Measurements from ENCODE around the gene CRYBB3.

- TF ChIP-seq, protein P1, sequence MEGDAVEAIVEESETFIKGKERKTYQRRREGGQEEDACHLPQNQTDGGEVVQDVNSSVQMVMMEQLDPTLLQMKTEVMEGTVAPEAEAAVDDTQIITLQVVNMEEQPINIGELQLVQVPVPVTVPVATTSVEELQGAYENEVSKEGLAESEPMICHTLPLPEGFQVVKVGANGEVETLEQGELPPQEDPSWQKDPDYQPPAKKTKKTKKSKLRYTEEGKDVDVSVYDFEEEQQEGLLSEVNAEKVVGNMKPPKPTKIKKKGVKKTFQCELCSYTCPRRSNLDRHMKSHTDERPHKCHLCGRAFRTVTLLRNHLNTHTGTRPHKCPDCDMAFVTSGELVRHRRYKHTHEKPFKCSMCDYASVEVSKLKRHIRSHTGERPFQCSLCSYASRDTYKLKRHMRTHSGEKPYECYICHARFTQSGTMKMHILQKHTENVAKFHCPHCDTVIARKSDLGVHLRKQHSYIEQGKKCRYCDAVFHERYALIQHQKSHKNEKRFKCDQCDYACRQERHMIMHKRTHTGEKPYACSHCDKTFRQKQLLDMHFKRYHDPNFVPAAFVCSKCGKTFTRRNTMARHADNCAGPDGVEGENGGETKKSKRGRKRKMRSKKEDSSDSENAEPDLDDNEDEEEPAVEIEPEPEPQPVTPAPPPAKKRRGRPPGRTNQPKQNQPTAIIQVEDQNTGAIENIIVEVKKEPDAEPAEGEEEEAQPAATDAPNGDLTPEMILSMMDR (IDR thresholded peaks at IDR 0.05), result no peak
- no peak for TF ChIP-seq POLR2A (IDR thresholded peaks at IDR 0.05)
Measured at GRCh38 chr22:25205847-25206246, 6.2 kb downstream of the CRYBB3 start.

All from uterus (tissue), 2 donors.